ENCODE data around the gene KIAA0513. TPM values are rescaled to one million over a fixed set of nuclear protein-coding genes. Genes with fewer than 3 reads are reported as not detected.

Gene KIAA0513
- total and polyA plus RNA-seq, 10 of the 15 experiments (the other 5 are each of a cell fraction or from before 2014, with no cell fraction given) = 0.14 to 5.8 (median 2.0) TPM

DNA sequence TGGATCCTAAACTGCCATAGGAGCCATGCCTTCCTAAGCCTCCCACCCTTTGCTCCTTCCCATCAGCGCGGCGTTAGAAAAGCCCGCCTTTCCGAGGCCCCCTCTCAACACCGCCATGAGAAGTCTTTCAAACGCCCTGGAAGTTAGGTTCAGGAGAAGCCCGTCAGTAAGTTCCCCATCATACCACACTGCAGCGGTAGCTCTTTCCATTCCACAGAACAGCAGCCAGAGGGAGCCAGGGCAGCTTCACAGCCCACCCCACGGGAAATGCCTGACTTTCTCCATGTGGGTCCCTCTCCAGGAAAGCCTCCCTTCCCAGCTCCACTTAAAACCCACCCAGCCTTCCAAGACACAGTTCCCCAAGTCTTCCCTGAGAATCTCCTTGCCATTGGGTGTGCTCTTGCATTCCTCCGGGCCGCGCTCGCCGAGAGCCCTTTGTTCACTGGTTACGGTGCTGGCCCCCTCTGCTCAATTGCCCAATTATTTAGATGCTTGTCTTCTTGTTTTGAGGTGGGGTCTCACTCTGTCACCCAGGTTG lies 28.7 kb downstream of the KIAA0513 start:
- no peaks in the 10 kb centered on the region for H4K20me1 ChIP-seq (ENCODE audit: control insufficient read depth, insufficient read depth)
- peaks cover 40% of the 10 kb centered on the region for H3K4me1 ChIP-seq (ENCODE audit: control insufficient read depth, insufficient read depth, low read length)
- H3K4me2 ChIP-seq (ENCODE audit: control insufficient read depth, insufficient read depth) = peak overlapping the region; percentile 72
- ChIA-PET CTCF (interaction anchor here (0.7 to 3.9 kb wide), 15 partner anchors 9 to 104 kb away, joined by 3 to 27 read pairs (median 4); partner anchors contain the start of gene KIAA0513), RAD21 (ENCODE audit: unreplicated experiment) (interaction anchor here (1.1 to 2.1 kb wide), 3 partner anchors 29 to 36 kb away, joined by 3 to 8 read pairs (median 5); partner anchors contain the start of gene KIAA0513), POLR2A (interaction anchor here (1.0 kb wide), 1 partner anchor 28 kb away, joined by 4 read pairs; no protein-coding TSS in a partner anchor), SMC1A (ENCODE audit: uncharacterized antibody, unreplicated experiment) (interaction anchor here (0.8 to 2.9 kb wide), 2 partner anchors 28 to 31 kb away, joined by 6 to 8 read pairs; partner anchors contain the start of gene KIAA0513)
- ATAC-seq (peak; percentile 16; the same call in 1 of the 3 replicates), FAIRE-seq (no peak), DNase-seq (ENCODE audit: low read depth, low spot score) (no peak)
- no TSS peak for BruUV-seq (replicated peaks)
- H2AFZ ChIP-seq (ENCODE audit: control insufficient read depth, low read depth, low read length) = peak overlapping the region; percentile 55
- no peaks in the 10 kb centered on the region; the same call in 1 of the 2 replicates for H3K79me2 ChIP-seq (ENCODE audit: control insufficient read depth, insufficient read depth, low read length)
- WGBS (ENCODE audit: insufficient coverage, insufficient replicate concordance, low lambda C conversion rate, missing lambda C conversion rate) = 83% methylated on average over 16 of the region's 16 CpGs
- peak overlapping the region; percentile 79 for H3K27ac ChIP-seq (ENCODE audit: control insufficient read depth, insufficient read depth)
- intact Hi-C loops (cut with micrococcal nuclease; ENCODE audit: unreplicated experiment) (loop anchor here (2.0 kb wide), 1 partner anchor 27 kb away; no protein-coding TSS in a partner anchor), in situ Hi-C loops (cut with MboI) (no loop called here)
- no peaks in the 10 kb centered on the region for H3K27me3 ChIP-seq (replicated peaks in 1 of 2; ENCODE audit: control insufficient read depth in 2 of 2, insufficient read depth in 2 of 2, low read length in 1 of 2)
- no peaks in the 10 kb centered on the region for H3K9me3 ChIP-seq (replicated peaks; ENCODE audit: control insufficient read depth, insufficient read depth, low read length)
- H3K4me3 ChIP-seq = peak overlapping the region; percentile 51; the same call in 1 of the 2 replicates
- no peaks in the 10 kb centered on the region for H3K36me3 ChIP-seq (ENCODE audit: control insufficient read depth in 2 of 2, insufficient read depth in 2 of 2, low read length in 1 of 2)
- H3K9ac ChIP-seq (ENCODE audit: control insufficient read depth, insufficient read depth, low read length) = peak overlapping the region; percentile 53
- TF ChIP-seq KAT2A (conservative IDR thresholded peaks at IDR 0.05; ENCODE audit: control insufficient read depth, low read depth, low read length) (no peak), CREB1 (IDR thresholded peaks at IDR 0.05; ENCODE audit: low read depth) (no peak), NRF1 (conservative IDR thresholded peaks at IDR 0.05; ENCODE audit: low read depth, low read length) (no peak), ASH2L (IDR thresholded peaks at IDR 0.05; ENCODE audit: borderline replicate concordance, low read depth) (no peak), RAD21 (IDR thresholded peaks at IDR 0.05; ENCODE audit: insufficient read depth, low read depth, low read length) (0 out of 2 replicates have a peak, but pooled peaks have one; percentile 25), SMC3 (IDR thresholded peaks at IDR 0.05; ENCODE audit: borderline replicate concordance, low read length) (0 out of 2 replicates have a peak, but pooled peaks have one; percentile 12), STAT3 (IDR thresholded peaks at IDR 0.05; ENCODE audit: low read depth, low read length) (no peak), PAX8 (IDR thresholded peaks at IDR 0.05) (no peak), CHD2 (IDR thresholded peaks at IDR 0.05; ENCODE audit: borderline replicate concordance, low read depth, low read length) (no peak), HDAC2 (IDR thresholded peaks at IDR 0.05) (no peak), TCF7 (IDR thresholded peaks at IDR 0.05; ENCODE audit: borderline replicate concordance) (no peak), MYB (IDR thresholded peaks at IDR 0.05; ENCODE audit: borderline replicate concordance, low read depth, low read length) (no peak), RFX5 (IDR thresholded peaks at IDR 0.05; ENCODE audit: low read depth, low read length) (no peak), RUNX3 (IDR thresholded peaks at IDR 0.05; ENCODE audit: low read length) (no peak), CHD4 (IDR thresholded peaks at IDR 0.05) (no peak)
- TF ChIP-seq, protein P1, sequence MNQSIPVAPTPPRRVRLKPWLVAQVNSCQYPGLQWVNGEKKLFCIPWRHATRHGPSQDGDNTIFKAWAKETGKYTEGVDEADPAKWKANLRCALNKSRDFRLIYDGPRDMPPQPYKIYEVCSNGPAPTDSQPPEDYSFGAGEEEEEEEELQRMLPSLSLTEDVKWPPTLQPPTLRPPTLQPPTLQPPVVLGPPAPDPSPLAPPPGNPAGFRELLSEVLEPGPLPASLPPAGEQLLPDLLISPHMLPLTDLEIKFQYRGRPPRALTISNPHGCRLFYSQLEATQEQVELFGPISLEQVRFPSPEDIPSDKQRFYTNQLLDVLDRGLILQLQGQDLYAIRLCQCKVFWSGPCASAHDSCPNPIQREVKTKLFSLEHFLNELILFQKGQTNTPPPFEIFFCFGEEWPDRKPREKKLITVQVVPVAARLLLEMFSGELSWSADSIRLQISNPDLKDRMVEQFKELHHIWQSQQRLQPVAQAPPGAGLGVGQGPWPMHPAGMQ (IDR thresholded peaks at IDR 0.05; ENCODE audit: borderline replicate concordance) = no peak
- TF ChIP-seq, protein P2, sequence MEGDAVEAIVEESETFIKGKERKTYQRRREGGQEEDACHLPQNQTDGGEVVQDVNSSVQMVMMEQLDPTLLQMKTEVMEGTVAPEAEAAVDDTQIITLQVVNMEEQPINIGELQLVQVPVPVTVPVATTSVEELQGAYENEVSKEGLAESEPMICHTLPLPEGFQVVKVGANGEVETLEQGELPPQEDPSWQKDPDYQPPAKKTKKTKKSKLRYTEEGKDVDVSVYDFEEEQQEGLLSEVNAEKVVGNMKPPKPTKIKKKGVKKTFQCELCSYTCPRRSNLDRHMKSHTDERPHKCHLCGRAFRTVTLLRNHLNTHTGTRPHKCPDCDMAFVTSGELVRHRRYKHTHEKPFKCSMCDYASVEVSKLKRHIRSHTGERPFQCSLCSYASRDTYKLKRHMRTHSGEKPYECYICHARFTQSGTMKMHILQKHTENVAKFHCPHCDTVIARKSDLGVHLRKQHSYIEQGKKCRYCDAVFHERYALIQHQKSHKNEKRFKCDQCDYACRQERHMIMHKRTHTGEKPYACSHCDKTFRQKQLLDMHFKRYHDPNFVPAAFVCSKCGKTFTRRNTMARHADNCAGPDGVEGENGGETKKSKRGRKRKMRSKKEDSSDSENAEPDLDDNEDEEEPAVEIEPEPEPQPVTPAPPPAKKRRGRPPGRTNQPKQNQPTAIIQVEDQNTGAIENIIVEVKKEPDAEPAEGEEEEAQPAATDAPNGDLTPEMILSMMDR (IDR thresholded peaks at IDR 0.05 in 2 of 3, conservative IDR thresholded peaks at IDR 0.05 in 1 of 3; ENCODE audit: control insufficient read depth in 2 of 3, extremely low read depth in 1 of 3, insufficient read depth in 1 of 3, low read depth in 3 of 3, low read length in 3 of 3) = peak; percentile 21 to 41 (median 40); a peak in 4 of 6 replicates
- TF ChIP-seq, protein P3, sequence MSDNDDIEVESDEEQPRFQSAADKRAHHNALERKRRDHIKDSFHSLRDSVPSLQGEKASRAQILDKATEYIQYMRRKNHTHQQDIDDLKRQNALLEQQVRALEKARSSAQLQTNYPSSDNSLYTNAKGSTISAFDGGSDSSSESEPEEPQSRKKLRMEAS (IDR thresholded peaks at IDR 0.05; ENCODE audit: low read depth, low read length) = no peak
- TF ChIP-seq, protein P4, sequence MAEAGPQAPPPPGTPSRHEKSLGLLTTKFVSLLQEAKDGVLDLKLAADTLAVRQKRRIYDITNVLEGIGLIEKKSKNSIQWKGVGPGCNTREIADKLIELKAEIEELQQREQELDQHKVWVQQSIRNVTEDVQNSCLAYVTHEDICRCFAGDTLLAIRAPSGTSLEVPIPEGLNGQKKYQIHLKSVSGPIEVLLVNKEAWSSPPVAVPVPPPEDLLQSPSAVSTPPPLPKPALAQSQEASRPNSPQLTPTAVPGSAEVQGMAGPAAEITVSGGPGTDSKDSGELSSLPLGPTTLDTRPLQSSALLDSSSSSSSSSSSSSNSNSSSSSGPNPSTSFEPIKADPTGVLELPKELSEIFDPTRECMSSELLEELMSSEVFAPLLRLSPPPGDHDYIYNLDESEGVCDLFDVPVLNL (IDR thresholded peaks at IDR 0.05; ENCODE audit: low read depth, low read length) = no peak

Data from GM12878 (cell line).